A204.1 (cell line): ENCODE results near the gene CLCN6.

Source experiments
- FAIRE-seq: peaks from 2 replicates; lab custom pipeline; 2012; peaks lifted over from hg19 to GRCh38; lab: Jason Lieb, UNC

Gene CLCN6

GRCh38 chr1:11879311-11880180, 73.6 kb downstream of the CLCN6 start:
- no peak for FAIRE-seq

GRCh38 chr1:11880181-11880575, 74.2 kb downstream of the CLCN6 start:
- no peak for FAIRE-seq

GRCh38 chr1:11880911-11881748, 75.1 kb downstream of the CLCN6 start:
- FAIRE-seq: no peak

- no peak for FAIRE-seq
Observed at GRCh38 chr1:11881749-11882441, 75.9 kb downstream of the CLCN6 start.

GRCh38 chr1:11882814-11883538, 77.0 kb downstream of the CLCN6 start:
- FAIRE-seq: no peak

GRCh38 chr1:11885916-11886315, 79.9 kb downstream of the CLCN6 start:
- no peak for FAIRE-seq

GRCh38 chr1:11886986-11887665, 81.1 kb downstream of the CLCN6 start:
- no peak for FAIRE-seq

GRCh38 chr1:11887666-11888007, 81.6 kb downstream of the CLCN6 start:
- FAIRE-seq: no peak

GRCh38 chr1:11888206-11888876, 82.3 kb downstream of the CLCN6 start:
- FAIRE-seq: no peak

- no peak for FAIRE-seq
Observed at GRCh38 chr1:11888877-11889208, 82.9 kb downstream of the CLCN6 start.

GRCh38 chr1:11891433-11892186, 85.6 kb downstream of the CLCN6 start:
- no peak for FAIRE-seq
